ENCODE results near the gene DAGLA. TPM values are rescaled to one million over a fixed set of nuclear protein-coding genes. Genes with fewer than 3 reads are reported as not detected.

The DAGLA gene
- total and polyA plus RNA-seq, 2 of the 13 experiments (the other 11 are each of a cell fraction or from before 2014, with no cell fraction given): 2.6 to 3.9 TPM

DNA sequence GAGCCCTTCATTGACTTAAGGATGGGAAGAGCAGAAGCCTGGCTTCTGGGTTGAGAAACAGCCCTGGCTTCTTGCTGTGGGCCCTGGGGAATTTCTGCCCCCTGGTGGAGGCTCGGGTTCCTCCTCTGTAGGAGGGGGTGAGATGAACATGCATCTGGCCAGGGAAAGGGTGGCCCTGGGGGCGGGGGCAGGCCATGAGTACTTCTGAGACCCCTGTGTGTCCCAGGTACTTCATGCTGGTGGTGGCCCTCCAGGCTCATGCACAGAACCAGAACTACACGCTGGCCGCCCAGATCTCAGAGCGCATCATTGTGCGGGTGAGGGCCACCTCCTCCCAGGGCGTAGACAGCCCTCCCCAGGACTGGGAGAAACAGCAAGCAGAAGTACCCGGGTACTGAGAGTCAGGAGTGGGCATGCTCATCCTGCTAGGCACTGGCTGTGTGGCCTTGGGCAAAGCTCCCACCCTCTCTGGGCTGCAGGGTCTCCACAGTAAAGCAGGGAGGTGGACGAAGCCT, 96.4 kb downstream of the DAGLA start (continued):
- TF ChIP-seq ZNF230 (CRISPR knock-in tag; IDR thresholded peaks at IDR 0.05) (no peak), XRCC5 (optimal IDR thresholded peaks at IDR 0.05; ENCODE audit: low read length) (peak; percentile 72), ZNF160 (CRISPR knock-in tag; IDR thresholded peaks at IDR 0.05) (no peak), RAD21 (CRISPR knock-in tag; IDR thresholded peaks at IDR 0.05) (peak; percentile 89), AKAP8 (CRISPR knock-in tag; IDR thresholded peaks at IDR 0.05) (no peak), HIVEP1 (CRISPR knock-in tag; IDR thresholded peaks at IDR 0.05) (peak; percentile 20; the same call in 1 of the 2 replicates), ZNF235 (CRISPR knock-in tag; IDR thresholded peaks at IDR 0.05; ENCODE audit: borderline replicate concordance) (no peak), HMGXB3 (CRISPR knock-in tag; IDR thresholded peaks at IDR 0.05; ENCODE audit: borderline replicate concordance) (no peak), MYNN (CRISPR knock-in tag; IDR thresholded peaks at IDR 0.05; ENCODE audit: low read depth) (no peak), KDM2A (CRISPR knock-in tag; IDR thresholded peaks at IDR 0.05; ENCODE audit: borderline replicate concordance, low read depth) (0 out of 2 replicates have a peak, but pooled peaks have one; percentile 24), SP4 (CRISPR knock-in tag; IDR thresholded peaks at IDR 0.05) (no peak), ADNP (CRISPR knock-in tag; IDR thresholded peaks at IDR 0.05) (no peak), ZNF687 (CRISPR knock-in tag; IDR thresholded peaks at IDR 0.05) (peak; percentile 30; the same call in 1 of the 2 replicates), RFXANK (CRISPR knock-in tag; IDR thresholded peaks at IDR 0.05) (no peak), ZNF629 (CRISPR knock-in tag; conservative IDR thresholded peaks at IDR 0.05) (no peak), HDAC1 (CRISPR knock-in tag; IDR thresholded peaks at IDR 0.05) (no peak), ATF7-NPFF (CRISPR knock-in tag; IDR thresholded peaks at IDR 0.05; ENCODE audit: low read depth) (no peak), SALL2 (CRISPR knock-in tag; IDR thresholded peaks at IDR 0.05) (no peak), RARG (CRISPR knock-in tag; IDR thresholded peaks at IDR 0.05; ENCODE audit: low read depth) (no peak), ZNF138 (CRISPR knock-in tag; IDR thresholded peaks at IDR 0.05; ENCODE audit: low read depth) (no peak), ZC3H4 (CRISPR knock-in tag; IDR thresholded peaks at IDR 0.05; ENCODE audit: borderline replicate concordance) (no peak)
- TF ChIP-seq, protein P1, sequence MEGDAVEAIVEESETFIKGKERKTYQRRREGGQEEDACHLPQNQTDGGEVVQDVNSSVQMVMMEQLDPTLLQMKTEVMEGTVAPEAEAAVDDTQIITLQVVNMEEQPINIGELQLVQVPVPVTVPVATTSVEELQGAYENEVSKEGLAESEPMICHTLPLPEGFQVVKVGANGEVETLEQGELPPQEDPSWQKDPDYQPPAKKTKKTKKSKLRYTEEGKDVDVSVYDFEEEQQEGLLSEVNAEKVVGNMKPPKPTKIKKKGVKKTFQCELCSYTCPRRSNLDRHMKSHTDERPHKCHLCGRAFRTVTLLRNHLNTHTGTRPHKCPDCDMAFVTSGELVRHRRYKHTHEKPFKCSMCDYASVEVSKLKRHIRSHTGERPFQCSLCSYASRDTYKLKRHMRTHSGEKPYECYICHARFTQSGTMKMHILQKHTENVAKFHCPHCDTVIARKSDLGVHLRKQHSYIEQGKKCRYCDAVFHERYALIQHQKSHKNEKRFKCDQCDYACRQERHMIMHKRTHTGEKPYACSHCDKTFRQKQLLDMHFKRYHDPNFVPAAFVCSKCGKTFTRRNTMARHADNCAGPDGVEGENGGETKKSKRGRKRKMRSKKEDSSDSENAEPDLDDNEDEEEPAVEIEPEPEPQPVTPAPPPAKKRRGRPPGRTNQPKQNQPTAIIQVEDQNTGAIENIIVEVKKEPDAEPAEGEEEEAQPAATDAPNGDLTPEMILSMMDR (CRISPR knock-in tag; IDR thresholded peaks at IDR 0.05): peak; percentile 77
